GM19035 (cell line): Measurements from ENCODE around the gene RAB37.

Experiments used
- ATAC-seq: cut with Tn5 transposase; IDR thresholded peaks from one replicate; pipeline ENCODE4 v1.9.1; 2021; ENCODE audit not compliant: unreplicated experiment

The RAB37 gene

DNA sequence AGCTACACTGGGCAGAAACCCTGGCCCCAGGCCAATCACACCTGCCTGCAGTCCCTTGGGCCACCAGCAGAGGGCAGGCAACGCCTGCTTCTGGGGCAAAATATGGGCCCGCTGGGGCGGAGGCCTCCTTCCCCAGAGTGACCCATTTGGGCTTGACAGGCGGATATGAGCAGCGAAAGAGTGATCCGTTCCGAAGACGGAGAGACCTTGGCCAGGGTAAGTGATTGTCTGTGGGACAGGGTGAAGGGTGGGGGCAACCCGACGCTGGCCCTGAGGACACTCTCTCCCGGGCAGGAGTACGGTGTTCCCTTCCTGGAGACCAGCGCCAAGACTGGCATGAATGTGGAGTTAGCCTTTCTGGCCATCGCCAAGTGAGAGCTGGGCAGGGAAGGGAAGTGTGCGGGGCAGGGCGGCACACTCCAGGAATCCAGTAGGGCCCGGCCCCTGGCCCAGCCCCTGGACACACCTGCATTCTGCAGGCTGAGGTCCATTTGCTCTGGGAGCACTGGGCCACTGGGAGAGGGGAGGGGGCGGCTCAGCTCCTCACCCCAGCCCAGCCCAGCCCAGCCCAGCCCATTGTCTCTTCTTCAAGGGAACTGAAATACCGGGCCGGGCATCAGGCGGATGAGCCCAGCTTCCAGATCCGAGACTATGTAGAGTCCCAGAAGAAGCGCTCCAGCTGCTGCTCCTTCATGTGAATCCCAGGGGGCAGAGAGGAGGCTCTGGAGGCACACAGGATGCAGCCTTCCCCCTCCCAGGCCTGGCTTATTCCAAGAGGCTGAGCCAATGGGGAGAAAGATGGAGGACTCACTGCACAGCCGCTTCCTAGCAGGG lies 7.9 kb downstream of the RAB37 start:
- ATAC-seq = no peak

- ATAC-seq = no peak
Observed at GRCh38 chr17:74745548-74746177, 8.6 kb downstream of the RAB37 start.

GRCh38 chr17:74746376-74746775 lies 9.3 kb downstream of the RAB37 start:
- no peak for ATAC-seq

GRCh38 chr17:74746922-74747321 lies 9.9 kb downstream of the RAB37 start:
- no peak for ATAC-seq

GRCh38 chr17:74748279-74748528 lies 11.1 kb downstream of the RAB37 start:
- no peak for ATAC-seq

DNA sequence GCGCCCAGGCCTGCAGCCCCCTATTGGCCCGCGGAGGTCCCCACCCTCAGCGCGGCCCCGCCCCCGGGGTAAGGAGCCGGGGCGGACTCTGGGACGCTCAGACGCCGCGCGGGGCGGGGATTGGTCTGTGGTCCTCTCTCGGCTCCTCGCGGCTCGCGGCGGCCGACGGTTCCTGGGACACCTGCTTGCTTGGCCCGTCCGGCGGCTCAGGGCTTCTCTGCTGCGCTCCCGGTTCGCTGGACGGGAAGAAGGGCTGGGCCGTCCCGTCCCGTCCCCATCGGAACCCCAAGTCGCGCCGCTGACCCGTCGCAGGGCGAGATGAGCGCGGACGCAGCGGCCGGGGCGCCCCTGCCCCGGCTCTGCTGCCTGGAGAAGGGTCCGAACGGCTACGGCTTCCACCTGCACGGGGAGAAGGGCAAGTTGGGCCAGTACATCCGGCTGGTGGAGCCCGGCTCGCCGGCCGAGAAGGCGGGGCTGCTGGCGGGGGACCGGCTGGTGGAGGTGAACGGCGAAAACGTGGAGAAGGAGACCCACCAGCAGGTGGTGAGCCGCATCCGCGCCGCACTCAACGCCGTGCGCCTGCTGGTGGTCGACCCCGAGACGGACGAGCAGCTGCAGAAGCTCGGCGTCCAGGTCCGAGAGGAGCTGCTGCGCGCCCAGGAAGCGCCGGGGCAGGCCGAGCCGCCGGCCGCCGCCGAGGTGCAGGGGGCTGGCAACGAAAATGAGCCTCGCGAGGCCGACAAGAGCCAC lies 11.6 kb downstream of the RAB37 start, which contains the start of gene NHERF1:
Gene NHERF1 (plus strand): TSS at position 100 of the 750 bp plus-strand sequence. CDS start 219 bp downstream, at position 319.
- ATAC-seq = peak; percentile 87

- ATAC-seq = peak; percentile 14
Observed at GRCh38 chr17:74749279-74750038, 12.4 kb downstream of the RAB37 start.

DNA sequence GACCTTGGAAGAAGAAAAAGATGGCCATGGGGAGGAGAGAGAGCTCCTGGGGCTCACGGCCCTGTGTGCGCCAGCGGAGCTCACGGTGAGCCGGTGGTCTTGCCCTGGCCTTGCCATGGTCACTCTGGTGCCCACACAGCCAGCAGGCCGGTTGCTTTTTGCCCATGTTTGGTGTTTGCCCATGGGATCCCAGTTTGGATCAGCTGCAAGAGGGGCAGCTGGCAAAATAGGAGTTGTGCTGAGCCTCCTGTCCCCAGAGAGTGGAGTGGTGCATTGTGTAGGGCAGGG lies 12.9 kb downstream of the RAB37 start:
- ATAC-seq = no peak

DNA sequence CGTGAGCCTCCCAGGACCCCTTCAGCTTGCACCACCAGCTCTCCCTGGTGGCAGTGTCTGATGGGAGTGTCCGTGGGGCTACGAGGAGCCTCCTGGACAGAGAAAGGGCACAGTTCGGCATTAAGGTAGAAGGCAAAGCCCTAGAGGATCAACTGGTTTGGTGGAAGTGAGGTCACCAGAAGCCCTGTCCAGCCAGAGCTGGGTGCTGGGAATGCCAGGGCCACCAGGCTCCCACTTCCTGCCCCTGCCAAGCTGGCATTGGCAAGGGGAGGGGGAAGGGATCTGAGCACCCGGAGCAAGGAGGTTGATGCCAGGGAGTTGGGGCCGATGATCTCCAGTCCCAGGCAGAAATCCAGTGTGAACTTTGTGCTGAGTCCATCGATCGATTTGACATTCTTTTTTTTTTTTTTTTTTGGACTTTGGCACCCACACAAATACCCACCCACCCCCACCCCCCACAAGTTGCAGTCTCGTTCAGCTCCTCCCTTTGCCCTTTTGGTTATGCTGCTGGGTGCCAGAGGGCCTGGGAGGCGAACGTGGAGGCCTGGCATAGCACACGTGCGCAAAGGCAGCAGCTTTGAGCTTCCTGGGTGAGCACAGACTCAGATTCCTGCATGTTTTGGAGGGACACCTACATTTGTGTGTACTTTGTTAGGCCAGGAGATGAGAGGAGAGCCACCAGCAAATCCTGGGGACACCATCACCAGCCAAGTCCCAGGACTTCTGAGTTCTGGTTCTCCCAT lies 13.4 kb downstream of the RAB37 start:
- no peak for ATAC-seq

DNA sequence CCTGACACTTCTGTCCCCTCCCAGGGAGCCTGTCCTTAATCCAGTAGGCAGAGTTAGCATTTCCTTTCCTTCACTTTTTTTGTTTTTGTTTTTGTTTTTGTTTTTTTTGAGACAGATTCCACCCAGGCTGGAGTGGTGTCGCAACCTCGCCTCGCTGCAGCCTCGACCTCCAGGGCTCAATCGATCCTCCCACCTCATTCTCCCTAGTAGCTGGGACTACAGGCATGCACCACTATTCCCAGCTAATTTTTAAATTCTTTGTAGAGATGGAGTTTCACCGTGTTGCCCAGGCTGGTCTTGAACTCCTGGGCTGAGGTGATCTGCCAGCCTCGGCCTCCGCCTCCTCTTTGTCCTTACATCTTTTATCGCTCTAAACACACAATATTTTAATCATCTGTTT lies 15.4 kb downstream of the RAB37 start:
- no peak for ATAC-seq

DNA sequence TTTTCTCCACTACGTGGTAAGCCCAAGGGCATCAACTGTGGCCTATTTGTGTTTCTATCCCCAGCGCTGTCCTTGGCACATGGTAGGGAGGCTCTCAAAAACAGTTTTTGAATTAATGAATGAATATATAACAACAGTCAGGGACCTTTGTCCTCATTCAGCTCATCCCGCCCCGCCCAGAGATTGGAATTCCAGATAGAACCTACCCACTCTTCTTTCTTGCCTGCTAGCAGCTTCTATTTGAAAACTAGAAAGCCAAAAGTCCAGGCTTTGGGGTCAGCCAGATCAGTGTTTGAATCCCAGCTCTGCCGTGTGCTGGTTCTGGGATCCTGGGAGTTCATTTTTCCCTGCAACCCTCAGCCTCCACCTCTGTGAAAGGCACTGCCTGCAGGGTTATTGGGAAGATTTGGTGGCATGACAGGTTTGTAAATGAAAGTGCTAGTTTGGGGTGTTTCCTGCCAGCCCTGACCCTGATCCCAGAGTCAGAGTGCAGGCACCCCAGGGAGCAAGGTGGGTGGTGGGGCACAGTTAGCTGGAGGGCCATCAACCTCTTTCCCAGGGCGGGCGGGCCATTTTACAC lies 15.9 kb downstream of the RAB37 start:
- no peak for ATAC-seq

- no peak for ATAC-seq
Observed at GRCh38 chr17:74754832-74755231, 17.8 kb downstream of the RAB37 start.

- ATAC-seq = no peak
Observed at GRCh38 chr17:74755533-74755932, 18.5 kb downstream of the RAB37 start.

DNA sequence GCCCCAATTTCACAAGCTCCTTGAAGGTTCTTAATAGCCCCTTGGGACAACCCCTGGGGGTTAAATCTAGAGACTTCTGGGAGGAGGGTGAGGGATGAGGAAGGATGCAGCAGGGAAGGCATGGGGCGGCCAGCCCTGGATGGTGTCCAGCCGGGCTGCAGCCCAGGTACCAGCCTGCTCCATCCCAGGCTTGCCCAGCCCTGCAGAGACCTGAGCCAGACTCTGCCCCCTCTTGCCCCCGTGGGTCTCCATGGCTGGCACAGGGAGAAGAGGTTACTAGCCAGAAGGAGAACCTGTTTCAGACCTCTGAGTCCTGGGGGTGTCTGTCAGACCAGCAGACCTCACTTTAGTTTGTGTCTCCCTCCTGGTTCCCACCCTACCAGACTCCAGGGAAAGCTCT lies 19.8 kb downstream of the RAB37 start:
- no peak for ATAC-seq

- ATAC-seq = no peak
Observed at GRCh38 chr17:74757502-74757901, 20.4 kb downstream of the RAB37 start.

- ATAC-seq = no peak
Observed at GRCh38 chr17:74757931-74758847, 21.1 kb downstream of the RAB37 start.

DNA sequence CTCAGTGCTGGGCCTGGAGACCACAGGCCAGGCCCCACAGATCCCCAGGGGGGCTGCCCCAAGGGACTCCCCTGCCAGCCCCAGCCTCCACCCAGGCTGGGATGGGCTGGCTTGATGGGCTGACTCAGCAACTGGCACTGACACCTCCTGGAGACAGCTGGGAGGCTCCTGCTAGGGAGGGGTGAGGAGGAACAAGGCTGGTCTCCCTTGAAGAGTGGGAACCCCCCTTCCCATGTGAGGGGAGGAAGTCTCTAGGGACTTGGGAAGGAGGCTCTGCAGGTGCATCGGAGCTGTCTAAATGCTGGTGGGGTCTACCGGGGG lies 21.8 kb downstream of the RAB37 start:
- ATAC-seq = no peak

- ATAC-seq = no peak
Observed at GRCh38 chr17:74759243-74759801, 22.3 kb downstream of the RAB37 start.

GRCh38 chr17:74759941-74760340 lies 22.9 kb downstream of the RAB37 start:
- ATAC-seq = no peak
